PC-9 (cell line): ENCODE data around the gene GIPC2.

ENCODE experiments used
- EZH2 ChIP-seq: fragments of 200-600 bp; sonication (generic); IDR thresholded peaks from 2 replicates; pipeline ENCODE4 v1.8.0; 2017; ENCODE audit warnings: antibody characterized with exemption, low read depth
- TF ChIP-seq, protein P1 (sequence below): fragments of 200-600 bp; sonication (generic); conservative IDR thresholded peaks from 2 replicates; pipeline ENCODE4 v1.6.1; 2017; ENCODE audit warnings: mixed run types, antibody characterized with exemption, mild to moderate bottlenecking, moderate library complexity

DNA sequence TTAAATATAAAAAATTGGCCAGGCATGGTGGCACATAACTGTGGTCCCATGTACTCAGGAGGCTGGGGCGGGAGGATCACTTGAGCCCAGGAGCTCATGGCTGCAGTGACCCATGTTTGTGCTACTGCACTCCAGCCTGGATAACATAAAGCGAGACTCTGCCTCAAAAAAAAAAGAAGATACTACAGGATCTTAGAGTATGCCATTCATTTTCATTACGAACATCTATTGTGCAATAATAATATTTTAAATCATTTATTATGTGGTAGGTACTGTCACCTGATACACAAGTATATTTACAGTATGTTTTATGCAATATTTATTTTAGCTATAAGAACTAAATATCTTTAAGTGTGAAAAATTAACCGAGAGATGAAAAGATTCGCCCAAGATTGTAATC, 9.3 kb upstream of the GIPC2 start:
- TF ChIP-seq, protein P1, sequence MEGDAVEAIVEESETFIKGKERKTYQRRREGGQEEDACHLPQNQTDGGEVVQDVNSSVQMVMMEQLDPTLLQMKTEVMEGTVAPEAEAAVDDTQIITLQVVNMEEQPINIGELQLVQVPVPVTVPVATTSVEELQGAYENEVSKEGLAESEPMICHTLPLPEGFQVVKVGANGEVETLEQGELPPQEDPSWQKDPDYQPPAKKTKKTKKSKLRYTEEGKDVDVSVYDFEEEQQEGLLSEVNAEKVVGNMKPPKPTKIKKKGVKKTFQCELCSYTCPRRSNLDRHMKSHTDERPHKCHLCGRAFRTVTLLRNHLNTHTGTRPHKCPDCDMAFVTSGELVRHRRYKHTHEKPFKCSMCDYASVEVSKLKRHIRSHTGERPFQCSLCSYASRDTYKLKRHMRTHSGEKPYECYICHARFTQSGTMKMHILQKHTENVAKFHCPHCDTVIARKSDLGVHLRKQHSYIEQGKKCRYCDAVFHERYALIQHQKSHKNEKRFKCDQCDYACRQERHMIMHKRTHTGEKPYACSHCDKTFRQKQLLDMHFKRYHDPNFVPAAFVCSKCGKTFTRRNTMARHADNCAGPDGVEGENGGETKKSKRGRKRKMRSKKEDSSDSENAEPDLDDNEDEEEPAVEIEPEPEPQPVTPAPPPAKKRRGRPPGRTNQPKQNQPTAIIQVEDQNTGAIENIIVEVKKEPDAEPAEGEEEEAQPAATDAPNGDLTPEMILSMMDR = no peak
- no peak for TF ChIP-seq EZH2
